Measurements from ENCODE around the gene CDKAL1.

CDKAL1 gene

GRCh38 chr6:21115111-21115510, 580.9 kb downstream of the CDKAL1 start:
- H3K27ac ChIP-seq (replicated peaks), result no peak overlapping the region
- TF ChIP-seq CTCF (IDR thresholded peaks at IDR 0.05; ENCODE audit: insufficient read depth, low read length) (no peak), GABPA (IDR thresholded peaks at IDR 0.05; ENCODE audit: low read depth) (no peak), REST (IDR thresholded peaks at IDR 0.05; ENCODE audit: insufficient replicate concordance, low read depth) (no peak), POLR2AphosphoS5 (IDR thresholded peaks at IDR 0.05; ENCODE audit: low read depth) (no peak), SPI1 (IDR thresholded peaks at IDR 0.05; ENCODE audit: borderline replicate concordance, low read depth) (no peak)
- no peaks in the 10 kb centered on the region for H3K27me3 ChIP-seq (ENCODE audit: insufficient read depth, poor library complexity, severe bottlenecking)
- H3K4me3 ChIP-seq (replicated peaks; ENCODE audit: insufficient read depth, low read length), result no peak overlapping the region
- DNase-seq (ENCODE audit: low read depth in 1 of 2, low spot score in 1 of 2), result no peak

GRCh38 chr6:21116736-21117135, 582.5 kb downstream of the CDKAL1 start:
- no peak for TF ChIP-seq REST (IDR thresholded peaks at IDR 0.05; ENCODE audit: insufficient replicate concordance, low read depth)
- TF ChIP-seq CTCF (IDR thresholded peaks at IDR 0.05; ENCODE audit: insufficient read depth, low read length), result no peak
- no peak for TF ChIP-seq GABPA (IDR thresholded peaks at IDR 0.05; ENCODE audit: low read depth)
- Histone ChIP-seq H3K4me3 (replicated peaks; ENCODE audit: insufficient read depth, low read length) (no peak overlapping the region), H3K27me3 (ENCODE audit: insufficient read depth, poor library complexity, severe bottlenecking) (no peaks in the 10 kb centered on the region), H3K27ac (replicated peaks) (no peak overlapping the region)
- DNase-seq (ENCODE audit: low read depth in 1 of 2, low spot score in 1 of 2), result peak in 1 of 2 experiments; percentile 2

DNA sequence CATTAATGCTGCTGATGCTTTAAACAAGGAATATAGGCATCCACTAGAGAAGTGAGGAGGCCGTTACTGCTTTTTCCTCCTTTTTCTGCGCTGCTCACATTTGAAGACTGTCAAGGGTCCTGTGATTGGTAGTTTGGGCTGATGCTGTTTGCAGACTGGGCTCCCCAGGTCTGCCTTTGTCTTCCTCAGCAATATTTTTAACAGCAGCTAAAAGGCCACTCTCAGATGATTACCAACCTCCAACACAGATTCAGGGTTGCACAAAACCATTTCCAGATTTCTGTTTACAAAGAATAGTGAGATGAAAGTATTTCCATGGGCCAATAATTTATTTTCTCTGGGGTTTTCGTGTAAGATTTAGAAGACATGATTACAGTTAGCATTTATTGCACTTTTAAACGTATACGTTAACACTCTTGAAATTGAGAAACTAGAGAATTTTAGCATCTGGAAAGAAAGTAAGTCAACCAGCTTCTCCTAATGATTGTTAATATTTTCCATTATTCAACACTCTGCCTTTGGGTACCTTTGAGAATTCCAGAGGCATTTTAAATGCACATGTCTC, 584.0 kb downstream of the CDKAL1 start:
- H3K27ac ChIP-seq (replicated peaks), result no peak overlapping the region
- DNase-seq (ENCODE audit: low read depth in 1 of 2, low spot score in 1 of 2), result no peak
- no peak for TF ChIP-seq POLR2AphosphoS5 (IDR thresholded peaks at IDR 0.05; ENCODE audit: low read depth)
- TF ChIP-seq GABPA (IDR thresholded peaks at IDR 0.05; ENCODE audit: low read depth), result no peak
- TF ChIP-seq SPI1 (IDR thresholded peaks at IDR 0.05; ENCODE audit: borderline replicate concordance, low read depth), result no peak
- TF ChIP-seq REST (IDR thresholded peaks at IDR 0.05; ENCODE audit: insufficient replicate concordance, low read depth), result no peak
- TF ChIP-seq CTCF (IDR thresholded peaks at IDR 0.05; ENCODE audit: insufficient read depth, low read length), result no peak
- no peaks in the 10 kb centered on the region for H3K27me3 ChIP-seq (ENCODE audit: insufficient read depth, poor library complexity, severe bottlenecking)
- no peak overlapping the region for H3K4me3 ChIP-seq (replicated peaks; ENCODE audit: insufficient read depth, low read length)
